GDM1 (cell line): ENCODE results near the gene APBA3.
A peak's percentile ranks its signal among the peaks of the same experiment; 100 is the strongest.

ENCODE experiments used
- DNase-seq: peaks from one replicate; lab custom pipeline; 2025; lab: John Stamatoyannopoulos, UW

The APBA3 gene

GRCh38 chr19:3746371-3747056, 15.0 kb downstream of the APBA3 start:
- DNase-seq: no peak

- DNase-seq: no peak
These were observed 16.0 kb downstream of the APBA3 start for GRCh38 chr19:3745363-3746045.

- no peak for DNase-seq
These were observed 18.0 kb downstream of the APBA3 start for GRCh38 chr19:3743486-3743885.

GRCh38 chr19:3740431-3740830, 21.1 kb downstream of the APBA3 start:
- DNase-seq: no peak

GRCh38 chr19:3738477-3739220, 22.8 kb downstream of the APBA3 start:
- DNase-seq: no peak

GRCh38 chr19:3737487-3738205, 23.8 kb downstream of the APBA3 start:
- DNase-seq: no peak

- no peak for DNase-seq
These were observed 25.3 kb downstream of the APBA3 start for GRCh38 chr19:3736106-3736724.

GRCh38 chr19:3734310-3734600, 27.2 kb downstream of the APBA3 start:
- DNase-seq: no peak

GRCh38 chr19:3733549-3734309, 27.8 kb downstream of the APBA3 start:
- no peak for DNase-seq

- DNase-seq: no peak
These were observed 29.4 kb downstream of the APBA3 start for GRCh38 chr19:3732108-3732507.

GRCh38 chr19:3730457-3730958, 31.0 kb downstream of the APBA3 start:
- DNase-seq: no peak

- no peak for DNase-seq
These were observed 35.7 kb downstream of the APBA3 start for GRCh38 chr19:3725640-3726310.

- DNase-seq: no peak
These were observed 36.4 kb downstream of the APBA3 start for GRCh38 chr19:3725121-3725520.

- no peak for DNase-seq
These were observed 37.6 kb downstream of the APBA3 start for GRCh38 chr19:3723883-3724282.

GRCh38 chr19:3723110-3723488, 38.4 kb downstream of the APBA3 start:
- DNase-seq: no peak

- DNase-seq: no peak
These were observed 38.9 kb downstream of the APBA3 start for GRCh38 chr19:3722443-3723109.

- no peak for DNase-seq
These were observed 39.5 kb downstream of the APBA3 start for GRCh38 chr19:3721887-3722442.

GRCh38 chr19:3721131-3721886, 40.2 kb downstream of the APBA3 start:
- DNase-seq: peak; percentile 83

- DNase-seq: no peak
These were observed 41.1 kb downstream of the APBA3 start for GRCh38 chr19:3720349-3720917.
